DMS114 treated with DMSO at 0.1 percent for 48 hours (cell line): ENCODE measurements around the gene NSD1.
A peak's percentile ranks its signal among the peaks of the same experiment; 100 is the strongest.

ENCODE experiments used
- DNase-seq: peaks from one replicate; lab custom pipeline; 2025; ENCODE audit not compliant: unreplicated experiment; lab: John Stamatoyannopoulos, UW

Gene NSD1

DNA sequence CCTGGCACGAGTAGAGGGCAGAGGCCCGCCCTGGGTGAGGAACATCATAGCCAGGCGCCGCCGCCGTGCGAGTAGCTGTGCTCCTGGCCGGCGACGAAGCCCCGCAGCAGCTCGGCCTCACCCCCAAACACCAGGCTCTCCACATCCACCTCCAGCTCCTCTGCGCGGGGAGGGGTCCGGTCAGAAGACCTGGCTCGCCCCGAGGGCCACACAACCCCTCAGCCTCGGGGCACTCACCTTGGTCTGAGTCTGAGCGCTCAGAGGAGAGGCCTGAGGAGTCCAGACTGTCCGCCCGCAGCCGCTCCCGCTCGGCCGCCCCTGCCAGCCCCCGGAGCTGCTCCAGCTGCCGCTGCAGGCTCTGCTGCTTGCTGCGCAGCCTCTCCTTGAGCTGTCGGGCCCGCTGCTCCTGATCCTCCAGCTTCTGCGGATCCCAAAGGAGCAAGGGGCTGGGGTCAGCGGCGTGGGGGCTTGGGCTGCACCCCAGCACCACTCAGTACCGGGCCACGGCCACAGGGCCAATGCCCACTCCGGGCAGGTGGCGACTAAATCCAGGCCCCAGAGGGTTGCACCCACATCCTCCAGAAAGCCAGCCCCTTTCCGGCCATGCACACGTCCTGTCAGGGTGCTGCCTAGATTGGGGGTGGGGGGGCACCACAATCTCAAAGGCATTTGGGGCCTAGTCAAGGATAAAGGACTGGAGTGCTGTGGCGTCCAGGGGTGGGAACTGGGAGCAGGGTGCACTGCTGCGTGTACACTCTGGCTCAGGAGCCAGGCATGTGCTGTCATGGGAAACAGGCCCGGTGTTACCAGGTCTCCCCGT is 174.2 kb downstream of the NSD1 start:
- DNase-seq = no peak

- DNase-seq = no peak
These were observed 175.2 kb downstream of the NSD1 start for GRCh38 chr5:177308740-177309139.

DNA sequence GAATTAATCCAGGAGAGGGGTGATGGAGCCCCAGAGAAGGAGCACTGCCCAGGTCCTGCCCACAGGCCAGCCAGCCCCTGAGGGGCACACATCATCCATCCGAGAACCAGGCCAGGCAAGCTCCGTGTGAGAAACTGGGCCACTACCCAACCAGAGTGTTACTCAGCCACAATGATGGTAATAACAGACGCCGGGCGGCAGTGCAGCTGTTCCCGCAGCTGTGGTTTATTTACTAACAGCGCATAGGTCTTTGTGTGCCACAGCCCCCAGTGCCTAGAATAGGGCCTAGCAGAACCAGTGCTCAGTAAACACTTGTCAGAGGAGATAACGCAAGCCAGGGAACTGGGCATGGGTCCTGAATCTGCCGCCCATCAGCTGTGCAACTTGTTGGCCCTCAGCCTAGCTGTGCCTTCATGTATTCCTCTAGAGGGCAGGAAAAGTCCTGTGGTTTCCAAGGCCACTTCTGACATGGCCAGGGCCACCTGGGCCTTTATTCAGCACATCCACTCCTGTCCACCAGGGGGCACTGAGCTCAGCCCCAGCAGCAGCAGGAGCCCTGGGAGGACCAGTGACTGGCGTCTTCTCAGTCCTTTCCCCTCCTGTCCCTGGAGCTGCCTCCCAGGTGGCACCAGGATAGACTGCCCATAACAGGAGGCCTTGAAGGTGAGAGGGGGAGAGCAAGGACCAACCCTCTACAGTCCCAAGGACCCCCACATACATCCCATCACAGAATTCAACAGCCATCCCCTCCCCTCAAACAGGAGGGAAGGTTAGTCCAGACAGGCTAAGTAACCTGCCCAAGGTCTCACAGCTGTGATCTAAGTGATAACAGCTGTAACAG is 176.0 kb downstream of the NSD1 start:
- DNase-seq = peak; percentile 38

- no peak for DNase-seq
These were observed 176.8 kb downstream of the NSD1 start for GRCh38 chr5:177310332-177310731.

- DNase-seq = no peak
These were observed 177.3 kb downstream of the NSD1 start for GRCh38 chr5:177310757-177311391.

- no peak for DNase-seq
These were observed 177.8 kb downstream of the NSD1 start for GRCh38 chr5:177311392-177311722.

GRCh38 chr5:177311723-177312648 is 178.4 kb downstream of the NSD1 start, which contains the start of gene MXD3:
Gene MXD3, minus strand, starts transcription at chr5:177311898. Its CDS starts 68 bp downstream, at chr5:177311830.
- DNase-seq = peak; percentile 96

DNA sequence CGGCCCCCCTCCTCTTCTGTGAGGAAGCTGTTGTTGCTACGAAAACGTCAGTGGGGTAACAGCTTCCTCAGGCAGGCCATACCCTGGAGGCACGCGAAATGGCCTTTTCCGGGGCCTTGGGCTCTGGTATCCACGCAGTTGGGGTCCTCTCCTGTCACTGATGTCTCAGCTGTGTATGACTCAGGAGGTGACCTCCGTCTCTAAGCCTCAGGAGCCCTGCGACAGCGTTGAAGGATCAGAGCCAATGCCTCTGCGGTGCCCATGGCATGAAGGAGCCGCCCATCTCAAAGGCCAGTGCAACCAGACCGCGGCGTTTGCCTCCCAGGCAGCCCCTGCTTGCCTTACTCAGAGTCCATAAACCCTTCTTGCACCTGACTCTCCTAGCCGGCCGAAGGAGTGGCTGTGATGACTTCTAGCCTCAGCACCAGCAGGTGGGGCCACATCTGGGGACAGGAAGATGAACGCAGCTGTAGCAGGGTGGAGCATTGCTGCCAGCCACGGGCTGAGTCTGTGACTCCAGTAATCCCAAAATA is 179.1 kb downstream of the NSD1 start:
- no peak for DNase-seq

DNA sequence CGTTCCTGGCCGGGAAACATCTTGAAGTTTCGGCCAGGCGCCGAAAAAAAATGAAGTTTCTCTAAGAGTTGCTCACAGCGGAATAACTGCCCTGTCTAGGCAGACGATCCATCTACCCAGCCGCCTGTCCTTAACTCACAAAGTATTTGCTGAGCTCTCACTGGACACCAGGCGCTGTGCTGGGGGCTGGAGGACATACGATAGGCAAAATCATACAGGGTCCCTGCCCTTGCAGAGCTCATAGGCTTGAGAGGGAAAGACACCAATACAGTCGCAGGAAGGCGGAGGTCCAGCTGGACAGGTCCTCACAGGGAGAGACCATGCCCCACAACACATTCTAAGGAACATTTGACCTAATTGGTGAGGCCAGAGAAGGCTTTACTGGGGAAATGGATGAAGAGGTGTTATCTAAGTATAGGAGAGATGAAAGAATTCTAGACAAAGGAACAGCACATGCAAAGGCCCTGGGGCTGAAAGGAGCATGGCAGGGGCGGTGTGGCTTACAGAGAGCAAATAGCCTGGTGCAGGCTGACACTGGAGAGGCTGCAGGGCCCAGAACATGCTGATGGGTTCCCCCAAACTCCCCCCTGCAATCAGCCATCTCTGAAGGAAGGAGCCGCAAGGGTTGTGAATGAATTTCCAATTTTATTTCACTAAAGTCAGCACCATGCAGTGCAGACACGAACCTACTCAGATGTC is 180.1 kb downstream of the NSD1 start:
- DNase-seq = no peak

GRCh38 chr5:177314376-177315342 is 181.1 kb downstream of the NSD1 start:
- no peak for DNase-seq

- DNase-seq = no peak
These were observed 181.8 kb downstream of the NSD1 start for GRCh38 chr5:177315411-177315810.

GRCh38 chr5:177316005-177316404 is 182.4 kb downstream of the NSD1 start:
- no peak for DNase-seq

- DNase-seq = peak; percentile 55
These were observed 184.4 kb downstream of the NSD1 start for GRCh38 chr5:177317959-177318377.

GRCh38 chr5:177319913-177320588 is 186.5 kb downstream of the NSD1 start:
- no peak for DNase-seq

DNA sequence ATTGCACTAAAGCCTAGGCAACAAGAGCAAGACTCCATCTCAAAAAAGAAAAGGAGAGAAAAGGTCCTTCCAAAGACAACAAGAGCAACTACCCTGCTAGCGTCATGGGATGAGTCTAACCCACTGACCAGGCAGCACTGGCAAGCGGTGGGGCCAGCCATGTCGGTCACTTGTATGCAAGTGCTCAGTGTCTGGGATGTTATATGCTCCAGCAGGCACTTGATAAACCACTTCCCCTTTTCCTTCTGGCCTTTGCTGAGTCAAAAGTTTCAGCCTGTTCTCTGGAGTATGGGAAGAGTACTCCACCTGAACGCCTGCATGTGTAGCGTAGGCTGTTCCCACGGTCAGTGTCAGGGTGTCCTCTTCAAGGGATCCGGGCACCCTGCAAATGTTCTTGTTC is 187.3 kb downstream of the NSD1 start:
- no peak for DNase-seq

DNA sequence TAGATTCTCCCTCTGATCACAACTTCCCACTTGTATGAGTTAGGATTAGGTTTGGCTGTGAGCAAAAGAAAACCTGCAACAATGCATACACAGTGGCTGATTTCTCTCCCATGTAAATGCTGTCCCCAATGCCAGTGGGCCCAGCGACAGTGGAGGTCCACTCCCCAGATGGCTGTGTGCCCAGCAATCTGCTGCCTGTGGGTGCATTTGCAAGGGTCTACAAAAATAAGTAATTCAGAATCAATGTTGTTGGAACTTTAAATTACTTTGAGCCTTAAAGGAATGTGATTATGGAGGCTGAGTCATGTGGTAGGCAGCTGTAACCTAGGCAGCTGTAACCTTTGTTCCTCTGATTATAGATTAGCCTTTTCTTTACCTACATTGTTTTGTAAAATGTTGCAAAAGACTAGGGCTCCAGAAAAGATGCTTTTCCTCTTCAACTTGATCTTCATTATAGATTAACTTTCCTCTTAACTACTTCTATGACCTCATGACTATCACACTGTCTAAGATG is 192.4 kb downstream of the NSD1 start:
- no peak for DNase-seq

DNA sequence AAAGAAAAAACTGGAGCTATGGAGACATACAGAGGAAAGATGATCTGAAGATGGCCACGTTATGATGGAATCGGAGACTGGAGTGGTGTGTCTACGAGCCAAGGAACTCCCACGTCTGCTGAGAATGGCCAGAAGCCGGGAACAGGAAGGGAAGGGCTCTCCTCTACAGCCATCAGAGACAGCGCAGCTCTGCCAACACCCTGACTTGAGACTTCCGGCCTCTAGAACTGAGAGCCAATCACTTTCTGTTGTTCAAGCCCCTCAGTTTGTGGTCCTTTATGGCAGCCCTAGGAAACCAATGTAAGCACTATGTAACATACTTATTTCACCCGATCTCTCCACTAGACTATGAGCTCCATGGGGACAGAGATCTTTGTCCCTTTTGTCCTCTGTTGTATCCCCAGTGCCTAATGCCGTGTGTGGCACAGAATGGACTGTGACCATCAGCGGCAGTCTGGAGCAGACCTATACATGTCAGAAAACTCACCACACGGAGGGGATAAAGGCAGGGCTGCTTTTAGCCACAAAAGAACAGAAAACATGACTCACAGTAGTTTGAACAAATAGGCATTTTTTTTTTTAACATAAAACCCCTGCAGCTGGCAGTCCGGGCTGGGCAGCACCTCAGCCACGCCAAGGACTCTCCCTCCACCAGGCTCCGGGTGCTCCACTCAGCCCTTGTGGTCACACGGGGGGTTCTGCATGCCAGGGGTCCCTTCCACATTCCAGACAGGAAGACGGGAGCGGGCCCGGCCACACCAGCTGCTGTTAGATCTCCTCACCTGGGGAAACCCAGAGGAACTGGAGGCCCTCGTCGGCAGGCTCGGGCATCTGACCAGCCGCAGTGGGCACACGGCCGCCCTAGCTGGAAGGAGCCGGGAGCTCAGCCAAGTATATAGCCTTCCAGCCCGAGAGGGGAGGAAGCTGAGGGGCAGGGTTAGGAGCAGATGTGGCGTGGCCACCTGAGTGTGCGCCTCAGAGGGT is 194.3 kb downstream of the NSD1 start:
- DNase-seq = no peak
